Skin of body (tissue), 2 donors: ENCODE data around the gene AGAP1. TPM values are rescaled to one million over a fixed set of nuclear protein-coding genes. Genes with fewer than 3 reads are reported as not detected.
A peak's percentile ranks its signal among the peaks of the same experiment; 100 is the strongest.
"Not testable (repeated sequence)": the region's sequence is repeated elsewhere in the genome, so short reads cannot be mapped to it uniquely, and the experiment has no call there.

ENCODE experiments used
- DNase-seq: peaks from one replicate; lab custom pipeline; 2025; lab: John Stamatoyannopoulos, UW
- total RNA-seq: library from RNA; depleted of rRNA; stranded (reverse); fragments of >200 nt; gene quantifications from one replicate; pipeline ENCODE4 v1.2.3, GENCODE V29; 2014

The AGAP1 gene
- total RNA-seq, 1 donor from 2014 or later = 25.6 TPM

DNA sequence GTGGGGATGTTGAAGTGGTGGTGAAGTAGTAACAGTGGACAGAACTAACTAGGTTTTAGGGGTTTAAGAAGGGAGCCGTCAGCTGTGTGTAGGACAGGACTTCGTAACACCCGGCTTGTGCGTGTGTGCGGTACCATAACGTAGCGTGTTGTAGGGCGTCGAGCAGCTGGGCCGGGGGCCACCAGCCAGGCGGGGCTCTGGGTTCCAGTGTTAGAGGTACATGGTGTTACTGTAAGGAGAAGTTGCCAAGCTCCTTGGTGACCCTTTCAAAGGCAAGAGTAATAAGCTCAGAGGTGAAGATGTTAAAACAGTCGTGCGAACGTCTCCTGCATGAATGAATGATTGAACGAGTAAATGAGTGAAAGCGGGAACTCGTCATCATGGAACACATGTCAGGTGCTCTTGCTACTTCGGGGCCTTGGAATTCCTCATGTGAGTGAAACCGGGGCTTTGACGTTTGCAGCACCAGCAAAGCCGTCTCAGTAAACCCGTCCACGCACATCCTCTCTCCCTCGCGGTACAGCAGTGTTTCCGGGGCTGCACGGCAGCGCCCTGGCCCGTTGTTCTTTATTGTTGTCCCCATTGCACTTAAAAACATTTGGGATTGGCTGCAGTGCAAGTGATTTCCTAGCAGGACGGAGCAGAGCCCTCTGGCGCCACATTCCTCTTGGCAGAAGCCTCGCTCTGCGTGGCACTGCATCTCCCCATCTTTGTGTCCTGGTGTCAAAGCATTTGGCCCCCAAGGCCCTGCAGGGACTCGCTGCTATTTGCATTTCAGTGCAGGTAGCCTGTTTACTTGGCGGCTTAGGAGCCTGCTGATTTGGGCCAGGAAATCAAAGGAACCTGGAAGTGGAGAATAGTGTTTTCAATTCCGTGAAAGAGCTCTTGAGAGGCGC, 559.3 kb downstream of the AGAP1 start:
- DNase-seq = no peak

DNA sequence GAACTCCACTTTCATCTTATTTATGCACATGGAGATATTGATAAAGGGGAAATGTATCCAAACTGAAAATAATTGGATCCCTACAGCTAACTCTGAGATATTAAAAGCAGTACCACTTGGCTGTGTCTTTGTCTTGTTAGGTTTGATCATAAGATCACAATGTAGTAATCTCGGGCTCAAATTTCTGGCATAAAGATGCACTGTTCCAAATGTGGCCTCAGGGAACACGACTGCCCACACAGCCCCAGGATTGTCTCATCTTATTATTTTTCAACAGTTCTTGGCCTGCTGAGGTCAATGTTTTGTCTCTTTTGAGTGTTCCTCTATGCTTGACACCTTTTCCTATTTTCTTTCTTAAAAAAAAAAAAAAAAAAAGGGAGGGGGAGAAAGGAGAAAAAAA, 560.3 kb downstream of the AGAP1 start:
- no peak for DNase-seq

DNA sequence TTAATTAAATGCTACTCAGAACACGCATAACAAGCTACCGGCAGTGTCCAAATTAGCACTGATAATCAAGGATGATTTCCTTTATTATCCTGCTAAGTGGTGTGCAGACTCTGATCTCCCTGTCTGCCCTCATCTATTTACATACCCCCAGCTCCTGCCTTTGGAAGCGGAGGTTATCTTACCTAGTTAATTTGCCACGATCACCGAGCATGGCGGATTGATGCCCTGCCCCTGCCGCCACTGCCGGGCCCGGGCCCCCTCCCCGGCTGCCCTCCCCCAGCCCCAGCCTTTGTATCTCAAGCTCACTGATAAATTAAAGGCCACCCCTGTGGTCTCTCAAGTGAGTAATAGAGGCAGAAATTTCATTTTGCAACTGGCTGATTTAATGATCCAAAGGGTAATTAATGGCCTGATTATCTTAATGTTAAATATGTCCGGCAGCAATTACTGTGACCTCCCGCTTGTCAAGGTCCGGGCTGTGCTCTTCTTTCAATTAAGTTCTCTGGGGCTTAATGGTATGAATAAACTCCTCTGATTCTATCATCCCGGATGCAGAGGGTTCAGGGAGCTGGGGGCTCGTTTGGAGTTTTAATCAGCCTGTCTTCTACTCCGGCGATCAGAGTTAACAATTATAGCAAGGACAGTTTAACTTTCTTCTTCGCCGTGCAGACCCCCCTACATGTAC, 560.9 kb downstream of the AGAP1 start:
- DNase-seq = no peak

DNA sequence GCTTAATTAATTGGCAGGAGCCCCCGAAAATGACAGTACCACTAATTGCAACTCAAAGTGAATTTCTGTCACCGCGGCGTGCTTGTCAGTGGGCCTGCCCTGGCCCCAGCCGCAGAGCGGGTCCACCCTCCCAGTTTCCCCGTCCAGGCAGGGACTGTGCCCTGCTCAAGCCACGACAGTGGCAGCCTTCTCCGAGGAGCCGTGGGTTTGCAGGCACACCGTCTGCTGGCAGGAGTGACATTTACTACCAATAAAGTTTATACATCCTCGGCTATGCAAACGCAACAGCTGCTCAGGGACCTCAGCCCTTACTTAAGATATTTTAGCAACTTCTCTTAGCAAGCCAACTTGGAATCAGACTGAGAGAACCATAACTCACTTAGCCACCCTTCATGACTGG, 561.6 kb downstream of the AGAP1 start:
- peak; percentile 11 for DNase-seq

DNA sequence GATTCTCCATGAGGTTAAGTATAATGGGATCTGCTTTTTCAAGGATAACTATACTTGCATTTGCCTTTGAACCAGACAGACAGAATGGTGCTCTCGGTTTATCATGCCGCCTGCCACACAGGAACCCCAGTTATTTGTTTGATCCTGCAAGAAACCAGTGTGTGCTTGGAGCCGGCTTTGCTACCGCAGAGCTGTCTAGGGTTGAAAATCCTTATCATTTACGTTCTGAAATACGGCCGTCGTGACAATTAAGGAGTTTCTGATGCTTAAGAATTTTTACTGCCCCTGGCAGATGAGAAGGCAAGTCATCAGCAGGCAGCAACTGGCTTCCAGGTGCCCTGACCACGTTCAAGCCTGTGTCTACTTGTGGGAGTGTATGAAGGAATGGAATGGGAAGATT, 562.3 kb downstream of the AGAP1 start:
- no peak for DNase-seq

DNA sequence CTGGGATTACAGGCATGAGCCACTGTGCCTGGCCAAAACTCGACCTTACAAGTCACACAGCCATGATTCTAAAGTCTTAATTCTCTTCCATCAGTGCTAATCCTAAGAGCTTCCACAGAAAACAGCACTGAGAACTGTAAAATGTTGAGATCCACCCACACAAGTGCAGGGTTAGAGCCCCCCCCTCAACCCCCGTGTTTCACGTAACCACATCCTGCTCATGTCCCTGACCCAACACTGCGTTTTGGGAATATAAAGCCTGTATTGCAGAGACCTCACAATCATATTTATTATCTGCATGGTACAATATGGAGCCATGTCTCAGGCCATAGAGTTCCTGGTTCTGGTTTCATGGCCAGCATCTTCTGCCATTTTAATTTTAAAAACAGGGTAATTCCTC, 563.5 kb downstream of the AGAP1 start:
- no peak for DNase-seq

DNA sequence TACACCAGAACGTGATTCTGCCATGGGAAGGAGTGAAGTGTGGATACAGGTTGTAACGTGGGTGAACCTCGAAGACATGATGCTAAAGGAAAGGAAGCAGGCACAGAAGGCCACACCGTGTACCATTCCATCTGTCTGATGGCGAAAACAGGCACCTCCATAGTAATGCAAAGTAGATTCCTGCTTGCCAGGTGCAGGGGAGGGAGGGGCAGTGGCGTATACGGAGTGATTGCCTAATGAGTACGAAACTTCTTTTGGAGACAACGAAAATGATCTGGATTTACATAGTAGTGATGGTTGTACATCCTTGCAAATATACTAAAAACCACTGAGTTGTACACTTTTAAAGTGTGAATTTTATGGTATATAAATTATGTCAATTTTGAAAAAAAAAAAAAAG, 567.7 kb downstream of the AGAP1 start:
- DNase-seq = no peak

DNA sequence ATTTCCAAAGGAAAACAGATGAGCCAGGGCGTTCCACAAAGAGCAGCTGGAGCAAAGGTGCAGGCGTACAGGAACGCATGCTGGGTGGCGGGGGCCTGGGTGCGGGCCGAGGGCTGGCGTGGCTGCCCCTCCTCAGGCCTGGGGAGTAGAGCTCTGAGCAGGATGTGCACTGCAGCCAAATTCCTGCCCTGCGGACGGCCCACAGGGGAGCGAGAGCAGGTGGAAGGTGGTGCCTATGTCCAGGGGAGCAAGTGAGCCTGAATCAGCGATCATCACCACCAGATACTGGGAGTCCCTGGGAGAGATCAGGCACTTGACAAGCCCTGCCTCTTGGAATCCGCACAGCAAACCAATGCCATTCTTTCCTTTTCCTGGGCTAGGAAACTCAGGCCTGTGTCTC, 568.1 kb downstream of the AGAP1 start:
- DNase-seq = no peak

DNA sequence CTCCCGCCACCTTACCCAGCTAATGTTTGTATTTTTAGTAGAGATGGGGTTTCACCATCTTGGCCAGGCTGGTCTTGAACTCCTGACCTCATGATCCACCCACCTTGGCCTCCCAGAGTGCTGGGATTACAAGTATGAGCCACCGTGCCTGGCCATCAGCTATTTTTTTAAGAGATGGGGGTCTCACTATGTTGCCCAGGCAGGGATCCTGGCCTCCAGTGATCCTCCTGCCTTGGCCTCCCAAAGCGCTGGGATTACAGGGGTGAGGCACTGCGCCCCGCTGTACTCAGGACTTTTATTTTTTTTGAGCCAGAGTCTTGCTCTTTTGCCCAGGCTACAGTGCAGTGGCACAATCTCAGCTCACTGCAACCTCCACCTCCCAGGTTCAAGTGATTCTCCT, 569.0 kb downstream of the AGAP1 start:
- DNase-seq = not testable (repeated sequence)

DNA sequence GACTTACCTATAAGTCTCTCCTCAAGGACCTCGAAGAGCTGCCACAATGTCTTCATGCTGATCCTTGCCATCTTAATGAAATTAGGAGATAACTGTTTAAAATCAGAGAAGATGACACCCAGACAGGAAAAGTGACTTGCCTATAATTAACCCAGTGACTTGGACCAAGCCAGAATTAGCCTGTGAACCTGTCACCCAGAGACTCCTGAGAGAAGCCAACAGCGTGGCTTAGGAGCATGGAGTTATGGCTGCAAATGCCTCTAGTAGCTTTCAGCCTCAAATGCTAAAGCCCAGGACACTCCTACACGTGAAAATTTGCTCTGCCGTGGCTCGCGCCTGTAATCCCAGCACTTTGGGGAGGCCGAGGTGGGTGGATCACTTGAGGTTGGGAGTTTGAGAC, 570.2 kb downstream of the AGAP1 start:
- DNase-seq = no peak

DNA sequence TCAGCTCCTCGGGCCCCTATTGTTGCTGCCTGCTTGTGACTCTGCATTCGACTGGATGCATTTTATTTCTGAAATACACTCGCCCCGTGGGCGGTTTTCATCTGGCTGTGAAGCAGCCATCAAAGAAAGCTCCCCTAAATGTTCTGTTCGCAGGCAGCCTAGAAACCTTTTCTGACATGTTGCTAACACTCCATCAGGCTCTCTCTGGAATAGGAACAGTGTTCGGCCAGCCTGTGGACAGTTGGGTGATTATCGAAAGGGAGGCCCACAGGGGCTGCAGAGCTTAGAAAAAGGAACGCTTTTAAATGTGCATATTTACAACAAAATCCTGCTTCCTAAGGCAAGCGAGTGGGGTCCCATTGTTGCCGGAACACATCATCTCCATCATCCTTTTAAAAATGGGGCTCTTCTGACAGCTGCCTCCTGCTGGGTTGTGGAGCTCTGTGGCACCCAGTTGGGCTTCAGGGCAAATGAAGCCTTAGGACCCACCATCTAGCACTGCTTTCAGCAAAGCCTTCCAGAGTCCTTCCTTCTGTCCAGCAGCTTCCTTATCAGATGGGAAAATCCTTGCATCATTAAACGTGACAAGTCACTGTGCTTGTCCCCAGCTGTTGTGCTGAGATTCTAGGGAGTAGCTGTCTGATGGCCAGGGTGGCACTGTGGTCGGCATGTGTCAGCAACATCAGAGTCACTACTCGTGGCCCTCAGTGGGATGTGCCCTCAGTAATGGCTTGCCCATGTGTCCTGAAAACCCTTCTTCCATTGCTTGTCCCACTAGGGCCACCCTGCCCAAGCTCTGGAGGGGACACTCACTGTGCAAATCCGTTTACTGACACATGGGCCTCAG, 571.7 kb downstream of the AGAP1 start:
- DNase-seq = no peak

DNA sequence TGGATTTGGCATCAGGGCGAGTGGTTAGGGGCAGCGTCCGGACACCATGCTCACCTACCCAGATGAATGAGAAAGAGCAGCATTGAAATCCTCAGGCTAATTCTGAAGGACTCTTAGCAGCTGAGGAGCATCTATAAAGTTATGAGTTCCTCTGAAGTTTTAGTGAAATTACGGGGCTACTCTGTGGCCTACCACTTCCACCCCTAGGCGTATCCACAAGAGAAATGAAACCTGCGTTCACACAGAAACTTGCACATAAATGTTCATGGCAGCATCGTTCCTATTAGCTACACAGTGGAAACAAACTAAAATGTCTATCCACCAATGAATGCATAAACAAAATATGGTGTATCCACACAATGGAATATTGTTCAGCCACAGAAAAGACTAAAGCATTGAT, 576.4 kb downstream of the AGAP1 start:
- DNase-seq = no peak

DNA sequence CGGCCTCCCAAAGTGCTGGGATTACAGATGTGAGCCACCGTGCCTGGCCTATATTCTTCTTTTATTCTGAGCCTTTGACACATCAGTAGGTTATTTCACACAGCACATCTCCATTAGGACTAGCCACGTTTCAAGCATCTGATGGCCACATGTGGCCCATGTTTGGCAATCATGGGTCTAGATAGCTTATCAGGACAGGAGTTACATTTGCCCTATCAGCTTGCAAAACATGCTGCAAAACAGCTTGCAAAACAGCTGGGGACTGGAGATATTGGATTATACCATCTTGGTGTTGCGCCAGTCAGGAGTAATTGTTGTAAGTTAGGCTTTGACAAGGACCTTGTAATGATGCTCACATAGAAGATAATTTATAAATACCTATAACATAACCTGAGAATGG, 579.4 kb downstream of the AGAP1 start:
- no peak for DNase-seq

DNA sequence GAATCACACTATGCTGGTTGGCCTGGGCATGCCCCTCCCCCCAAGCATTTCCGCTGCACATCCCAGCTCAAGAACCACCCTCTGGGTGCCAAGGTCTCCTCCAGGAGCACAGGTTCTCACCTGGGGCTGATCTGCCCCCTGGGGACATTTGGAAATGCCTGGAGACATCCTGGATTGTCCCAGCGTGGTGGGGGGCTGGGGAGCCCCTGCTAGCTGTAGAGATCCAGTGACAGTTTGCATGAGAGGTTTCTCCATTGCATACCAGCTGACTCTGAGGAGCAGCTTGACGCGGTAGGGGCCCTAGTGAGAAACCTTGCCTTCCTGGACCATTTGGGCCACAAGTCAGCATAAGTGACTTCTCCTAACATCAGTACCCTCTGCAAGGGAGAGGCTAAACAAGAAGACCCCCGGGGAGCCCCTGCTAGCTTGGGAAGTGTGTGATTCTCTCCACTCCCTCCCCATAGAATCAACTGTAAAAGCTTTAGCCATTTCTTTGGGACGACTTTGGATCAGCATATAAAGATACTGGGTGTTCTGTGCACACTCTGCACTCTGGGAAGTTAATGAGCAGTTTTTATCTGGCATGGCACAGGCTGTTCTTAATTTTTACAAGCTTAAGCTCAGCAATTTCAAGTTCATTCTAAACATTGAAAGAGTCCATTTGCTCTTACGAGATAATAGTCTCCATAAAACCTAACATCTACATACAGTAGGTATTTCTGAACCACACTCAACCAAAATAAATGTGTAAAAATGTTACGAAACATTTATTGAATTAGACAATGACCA, 580.2 kb downstream of the AGAP1 start:
- no peak for DNase-seq

DNA sequence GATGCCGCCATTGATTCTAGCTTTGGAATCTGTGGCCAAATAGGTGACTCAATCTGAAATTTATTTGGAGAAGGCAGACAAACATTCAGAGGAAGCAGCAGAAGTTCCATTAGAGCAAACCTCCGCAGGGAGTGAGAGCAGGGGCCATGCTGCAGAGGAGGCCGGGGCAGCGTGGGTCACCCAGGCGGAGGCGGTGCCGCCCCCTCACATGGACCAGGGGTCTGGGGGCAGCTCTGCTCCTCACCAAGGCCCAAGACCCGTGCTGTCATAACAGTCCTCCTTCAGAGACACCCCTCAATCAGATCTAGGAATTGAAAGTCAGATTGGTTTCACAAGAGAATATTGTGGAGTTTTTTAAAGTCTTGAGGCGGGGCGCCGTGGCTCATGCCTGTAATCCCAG, 582.0 kb downstream of the AGAP1 start:
- DNase-seq = no peak

DNA sequence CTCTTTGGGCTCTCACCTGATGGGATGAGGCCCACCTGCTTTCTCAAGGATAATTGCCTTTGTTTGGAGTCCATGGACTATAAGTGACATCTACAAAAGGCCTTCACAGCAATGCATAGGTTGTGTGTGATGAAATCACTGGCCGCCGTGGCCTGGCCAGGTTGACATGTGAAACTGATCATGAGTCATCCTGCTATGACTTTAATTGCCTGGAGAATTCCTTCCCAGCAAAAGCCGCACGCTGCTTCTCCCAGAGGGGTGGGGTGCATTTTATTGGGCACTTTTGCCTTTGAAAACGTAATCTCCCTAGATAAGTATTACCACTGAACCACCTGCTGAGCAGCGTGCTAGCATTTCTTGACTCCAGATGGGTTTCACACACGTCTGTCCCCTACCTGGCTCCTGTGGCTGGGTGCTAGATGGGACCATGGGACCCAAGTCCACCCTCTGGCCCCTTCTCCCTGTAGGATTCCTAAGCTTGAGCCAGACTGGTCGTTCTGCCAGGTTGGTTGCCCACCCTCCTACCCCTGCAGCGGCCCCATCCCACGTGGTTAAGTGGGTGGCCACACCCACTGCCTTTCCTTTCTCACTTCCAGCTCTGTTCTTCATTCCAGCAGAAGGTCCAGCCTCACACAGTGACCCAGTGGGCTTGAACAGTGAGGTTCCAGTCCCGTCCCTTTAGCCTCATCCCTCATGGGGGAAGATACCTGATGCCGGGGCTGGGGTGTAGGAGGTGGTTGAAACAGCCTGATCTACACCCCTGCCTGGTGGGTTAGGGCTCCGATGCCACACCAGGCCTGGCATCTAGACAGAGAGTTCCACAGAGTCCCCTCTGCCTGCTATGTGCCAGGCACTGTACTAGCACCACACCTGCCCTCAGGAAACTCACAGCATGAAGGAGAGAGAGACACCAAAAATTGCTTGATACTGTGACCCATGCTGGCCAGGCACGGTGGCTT, 584.7 kb downstream of the AGAP1 start:
- DNase-seq = no peak

DNA sequence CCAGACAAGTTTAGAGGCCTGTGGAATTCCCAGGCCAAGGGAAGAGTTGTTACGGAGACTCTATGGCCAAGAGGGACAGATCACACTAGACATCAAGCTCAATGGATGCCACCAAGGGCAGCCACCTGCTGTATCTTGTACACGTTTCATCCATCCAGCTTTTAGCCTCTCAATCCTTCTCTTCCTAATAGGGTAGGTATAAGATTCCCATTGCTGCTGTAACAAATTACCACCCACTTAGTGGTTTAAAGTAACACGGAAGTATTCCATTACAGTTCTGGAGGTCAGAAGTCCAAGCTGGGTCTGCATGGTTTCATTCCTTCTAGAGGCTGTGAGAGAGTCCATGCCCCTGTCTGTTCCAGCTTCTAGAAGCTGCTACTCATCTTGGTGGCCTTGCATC, 586.6 kb downstream of the AGAP1 start:
- no peak for DNase-seq

DNA sequence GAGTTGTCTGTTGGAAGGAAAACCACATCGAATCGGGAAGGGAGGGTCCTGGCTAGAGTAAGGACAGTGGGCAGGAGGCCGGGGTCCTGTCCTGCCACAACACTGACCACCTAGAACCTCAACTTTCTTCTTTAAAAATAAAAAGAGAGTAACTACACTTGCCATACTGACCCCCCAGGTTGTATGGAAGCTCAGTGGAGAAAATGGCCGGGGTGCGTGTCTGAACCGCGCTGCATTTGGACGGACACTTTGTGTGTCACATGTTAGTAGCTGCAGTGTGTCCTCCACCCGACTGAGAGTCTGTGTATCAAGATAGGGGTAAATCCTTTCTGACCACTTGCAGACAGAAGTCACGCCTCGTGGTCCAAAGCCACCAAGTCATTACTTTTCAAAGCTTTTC, 587.3 kb downstream of the AGAP1 start:
- no peak for DNase-seq

DNA sequence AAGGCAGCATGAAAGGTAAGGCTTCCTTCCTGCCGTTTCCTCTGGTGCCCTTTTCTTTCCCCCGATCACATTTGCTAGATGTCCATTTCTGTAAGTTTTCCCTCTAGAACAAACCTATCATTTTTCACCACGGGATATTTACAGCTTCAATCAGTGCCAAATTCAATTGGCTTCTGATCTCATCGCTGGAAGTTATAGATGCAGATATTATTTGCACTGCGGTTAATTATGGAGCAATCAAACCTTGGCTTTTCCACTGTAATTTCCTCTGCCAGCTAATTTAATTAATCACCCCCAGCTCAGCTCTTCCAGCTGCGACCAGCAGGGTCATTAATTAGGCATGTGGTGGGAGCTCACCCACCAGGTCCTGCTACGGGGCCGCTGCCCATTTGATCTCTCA, 588.2 kb downstream of the AGAP1 start:
- no peak for DNase-seq

DNA sequence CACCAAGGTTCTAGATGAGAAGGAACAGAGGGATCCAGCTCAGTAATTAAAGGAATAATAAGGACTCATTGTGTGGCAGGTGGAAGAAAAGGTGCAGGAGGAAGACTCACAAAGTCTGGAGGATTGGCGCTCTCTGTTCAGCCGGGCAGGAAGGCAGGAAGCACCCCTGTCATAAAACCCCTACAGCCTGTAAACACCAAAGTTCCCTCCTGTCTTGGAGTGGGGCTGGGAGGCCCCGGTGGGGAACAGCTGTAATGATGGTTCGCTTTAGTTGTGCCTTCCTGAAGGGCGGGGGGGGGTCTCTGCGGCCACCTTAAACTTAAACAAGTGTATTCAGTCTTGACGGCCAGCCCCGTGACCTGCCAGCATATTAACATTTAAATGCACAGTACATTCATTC, 590.1 kb downstream of the AGAP1 start:
- no peak for DNase-seq
